ENCODE data around the gene ACBD6.

DNA sequence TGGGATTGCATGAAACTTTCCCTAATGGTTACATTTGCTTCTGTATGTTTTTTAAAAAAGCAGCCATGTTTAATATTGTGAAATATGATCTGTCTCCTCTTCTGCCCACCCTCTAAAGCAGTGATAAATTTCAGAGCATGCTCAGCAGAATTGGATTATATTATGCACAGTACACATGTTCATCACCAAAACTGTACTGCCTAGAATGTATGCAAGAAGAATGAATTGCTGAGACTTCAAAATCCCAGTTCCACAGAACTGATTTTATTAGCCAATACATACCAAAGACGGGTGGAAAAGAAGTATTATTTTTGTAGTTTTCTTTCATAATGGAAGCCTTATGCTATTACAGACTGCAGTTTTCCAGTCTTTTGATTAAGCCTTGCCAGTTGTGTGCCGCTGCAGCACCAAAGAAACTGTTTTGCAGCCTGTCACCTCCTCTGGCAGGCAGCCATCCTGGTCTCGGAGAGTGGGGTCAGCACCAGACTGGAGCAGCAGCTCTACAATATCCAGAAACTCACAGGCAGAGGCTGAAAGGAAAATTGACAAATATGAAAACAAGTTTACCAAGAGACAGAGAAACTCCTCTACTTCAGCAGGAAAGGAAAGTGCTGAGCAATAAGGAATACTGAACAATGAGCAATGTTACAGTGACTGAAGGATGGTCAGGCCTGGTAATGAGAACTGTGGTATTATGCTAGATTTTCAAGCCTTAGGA, 214.2 kb downstream of the ACBD6 start:
- TF ChIP-seq, protein P1, sequence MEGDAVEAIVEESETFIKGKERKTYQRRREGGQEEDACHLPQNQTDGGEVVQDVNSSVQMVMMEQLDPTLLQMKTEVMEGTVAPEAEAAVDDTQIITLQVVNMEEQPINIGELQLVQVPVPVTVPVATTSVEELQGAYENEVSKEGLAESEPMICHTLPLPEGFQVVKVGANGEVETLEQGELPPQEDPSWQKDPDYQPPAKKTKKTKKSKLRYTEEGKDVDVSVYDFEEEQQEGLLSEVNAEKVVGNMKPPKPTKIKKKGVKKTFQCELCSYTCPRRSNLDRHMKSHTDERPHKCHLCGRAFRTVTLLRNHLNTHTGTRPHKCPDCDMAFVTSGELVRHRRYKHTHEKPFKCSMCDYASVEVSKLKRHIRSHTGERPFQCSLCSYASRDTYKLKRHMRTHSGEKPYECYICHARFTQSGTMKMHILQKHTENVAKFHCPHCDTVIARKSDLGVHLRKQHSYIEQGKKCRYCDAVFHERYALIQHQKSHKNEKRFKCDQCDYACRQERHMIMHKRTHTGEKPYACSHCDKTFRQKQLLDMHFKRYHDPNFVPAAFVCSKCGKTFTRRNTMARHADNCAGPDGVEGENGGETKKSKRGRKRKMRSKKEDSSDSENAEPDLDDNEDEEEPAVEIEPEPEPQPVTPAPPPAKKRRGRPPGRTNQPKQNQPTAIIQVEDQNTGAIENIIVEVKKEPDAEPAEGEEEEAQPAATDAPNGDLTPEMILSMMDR (IDR thresholded peaks at IDR 0.05; ENCODE audit: insufficient read depth, low read depth, low read length) = no peak
- no peak for TF ChIP-seq EZH2 (IDR thresholded peaks at IDR 0.05; ENCODE audit: insufficient read depth, low read length)

Measured in astrocyte (in vitro differentiated cells and primary cell).